Fibroblast of the aortic adventitia (primary cell): ENCODE measurements around the gene DPT. TPM values are rescaled to one million over a fixed set of nuclear protein-coding genes. Genes with fewer than 3 reads are reported as not detected.

Experiments used
- DNase-seq: peaks from one replicate; pipeline ENCODE4 v3.0.0-alpha.2; 2010; ENCODE audit warnings: low read depth
- H3K4me3 ChIP-seq: 2 replicates; pipeline ENCODE4 v1.5.1; 2011; ENCODE audit warnings: low read depth, mild to moderate bottlenecking, control low read depth, low read length, moderate library complexity
- CTCF ChIP-seq: IDR thresholded peaks from 2 replicates; pipeline ENCODE4 v1.5.1; 2011; ENCODE audit warnings: mild to moderate bottlenecking, low read length, control low read depth, inconsistent platforms; ENCODE audit not compliant: insufficient read depth
- total RNA-seq: library from RNA; depleted of rRNA; stranded (reverse); fragments of >200 nt; gene quantifications from 2 replicates; pipeline ENCODE4 v1.2.3, GENCODE V29; 2012; ENCODE audit warnings: low replicate concordance

DPT gene
- total RNA-seq, 1 donor, result 8.8 TPM

GRCh38 chr1:168693872-168694238, 35.2 kb downstream of the DPT start:
- DNase-seq, result no peak
- TF ChIP-seq CTCF, result no peak
- H3K4me3 ChIP-seq, result no peak overlapping the region

- no peak for TF ChIP-seq CTCF
- no peak for DNase-seq
- H3K4me3 ChIP-seq, result no peak overlapping the region
Measured at GRCh38 chr1:168693197-168693871, 35.7 kb downstream of the DPT start.

- no peak for DNase-seq
- no peak overlapping the region for H3K4me3 ChIP-seq
- no peak for TF ChIP-seq CTCF
Measured at GRCh38 chr1:168692472-168692871, 36.5 kb downstream of the DPT start.

GRCh38 chr1:168691541-168691940, 37.5 kb downstream of the DPT start:
- DNase-seq, result no peak
- no peak for TF ChIP-seq CTCF
- no peak overlapping the region for H3K4me3 ChIP-seq

GRCh38 chr1:168689726-168690602, 39.0 kb downstream of the DPT start:
- no peak for TF ChIP-seq CTCF
- peak; percentile 78 for DNase-seq

GRCh38 chr1:168689327-168689657, 39.7 kb downstream of the DPT start:
- no peak for TF ChIP-seq CTCF
- no peak for DNase-seq
- H3K4me3 ChIP-seq, result no peak overlapping the region

More at GRCh38 chr1:168689726-168690602, 39.0 kb downstream of the DPT start:
- H3K4me3 ChIP-seq, result no peak overlapping the region
